SK-N-SH treated with all-trans-retinoic acid at 6 μM for 48 hours (cell line): ENCODE results near the gene MAP2K6.

ENCODE experiments used
- ATAC-seq: fragments of 200-7000 bp; cut with Tn5 transposase; 3 replicates; pipeline ENCODE4 v1.9.1; 2020; ENCODE audit warnings: mild to moderate bottlenecking, moderate library complexity
- ARNTL ChIP-seq: fragments of 450-650 bp; formaldehyde crosslinking; IDR thresholded peaks from 2 replicates; pipeline ENCODE4 v1.5.0; 2020; ENCODE audit warnings: low read depth, mild to moderate bottlenecking, moderate library complexity, borderline replicate concordance
- BACH2 ChIP-seq: fragments of 250-450 bp; sonication (Bioruptor Pico); IDR thresholded peaks from 2 replicates; pipeline ENCODE4 v1.9.0; 2021; ENCODE audit warnings: mild to moderate bottlenecking, borderline replicate concordance
- CSDC2 ChIP-seq: fragments of 250-450 bp; sonication (Bioruptor Pico); IDR thresholded peaks from 2 replicates; pipeline ENCODE4 v1.5.0; 2020; ENCODE audit warnings: mild to moderate bottlenecking, moderate library complexity
- ESRRG ChIP-seq: fragments of 250-450 bp; sonication (Bioruptor Pico); IDR thresholded peaks from 2 replicates; pipeline ENCODE4 v1.6.1; 2021; ENCODE audit warnings: mild to moderate bottlenecking
- GLIS3 ChIP-seq: fragments of 250-450 bp; sonication (Bioruptor Pico); IDR thresholded peaks from 2 replicates; pipeline ENCODE4 v1.5.0; 2020; ENCODE audit warnings: mild to moderate bottlenecking, moderate library complexity
- OSR1 ChIP-seq: fragments of 250-450 bp; sonication (Bioruptor Pico); IDR thresholded peaks from 2 replicates; pipeline ENCODE4 v1.8.0; 2022; ENCODE audit warnings: moderate library complexity, mild to moderate bottlenecking, inconsistent platforms
- POU6F1 ChIP-seq: fragments of 250-450 bp; sonication (Bioruptor Pico); IDR thresholded peaks from 2 replicates; pipeline ENCODE4 v1.8.0; 2021; ENCODE audit warnings: low read depth, mild to moderate bottlenecking, moderate library complexity, borderline replicate concordance
- PPARA ChIP-seq: fragments of 250-450 bp; sonication (Bioruptor Pico); IDR thresholded peaks from 2 replicates; pipeline ENCODE4 v1.5.0; 2020; ENCODE audit warnings: mild to moderate bottlenecking, borderline replicate concordance
- RARB ChIP-seq: fragments of 250-450 bp; sonication (Bioruptor Pico); IDR thresholded peaks from 2 replicates; pipeline ENCODE4 v1.8.0; 2021; ENCODE audit warnings: mild to moderate bottlenecking, moderate library complexity
- SNAI2 ChIP-seq: fragments of 250-450 bp; sonication (Bioruptor Pico); IDR thresholded peaks from 2 replicates; pipeline ENCODE4 v1.5.0; 2020; ENCODE audit warnings: mild to moderate bottlenecking, moderate library complexity
- TCF4 ChIP-seq: fragments of 250-450 bp; sonication (Bioruptor Pico); IDR thresholded peaks from 2 replicates; pipeline ENCODE4 v1.8.0; 2021; ENCODE audit warnings: mild to moderate bottlenecking, moderate library complexity, borderline replicate concordance
- TOX ChIP-seq: fragments of 250-450 bp; sonication (Bioruptor Pico); IDR thresholded peaks from 2 replicates; pipeline ENCODE4 v1.8.0; 2021; ENCODE audit warnings: mild to moderate bottlenecking, moderate library complexity, borderline replicate concordance
- TSHZ2 ChIP-seq: fragments of 250-450 bp; sonication (Bioruptor Pico); IDR thresholded peaks from 2 replicates; pipeline ENCODE4 v1.5.0; 2020; ENCODE audit warnings: mild to moderate bottlenecking, moderate library complexity
- ZC3H10 ChIP-seq: fragments of 250-450 bp; sonication (Bioruptor Pico); IDR thresholded peaks from 2 replicates; pipeline ENCODE4 v1.5.1; 2021; ENCODE audit warnings: mild to moderate bottlenecking, moderate library complexity
- ZFP3 ChIP-seq: fragments of 250-450 bp; sonication (Bioruptor Pico); IDR thresholded peaks from 2 replicates; pipeline ENCODE4 v1.5.0; 2020; ENCODE audit warnings: mild to moderate bottlenecking, moderate library complexity
- ZFP30 ChIP-seq: fragments of 450-650 bp; formaldehyde crosslinking; IDR thresholded peaks from 2 replicates; pipeline ENCODE4 v1.5.0; 2022; ENCODE audit warnings: mild to moderate bottlenecking, moderate library complexity
- ZNF565 ChIP-seq: fragments of 450-650 bp; formaldehyde crosslinking; conservative IDR thresholded peaks from 2 replicates; pipeline ENCODE4 v1.5.0; 2020; ENCODE audit warnings: low read depth, mild to moderate bottlenecking, moderate library complexity
- ZNF70 ChIP-seq: fragments of 450-650 bp; formaldehyde crosslinking; IDR thresholded peaks from 2 replicates; pipeline ENCODE4 v1.5.0; 2020; ENCODE audit warnings: mild to moderate bottlenecking, moderate library complexity
- ZNF8 ChIP-seq: fragments of 450-650 bp; formaldehyde crosslinking; IDR thresholded peaks from 2 replicates; pipeline ENCODE4 v1.5.0; 2020; ENCODE audit warnings: mild to moderate bottlenecking, moderate library complexity
- TF ChIP-seq, protein P1 (sequence below): fragments of 250-450 bp; sonication (Bioruptor Pico); IDR thresholded peaks from 2 replicates; pipeline ENCODE4 v1.8.0; 2020; ENCODE audit warnings: mild to moderate bottlenecking, moderate library complexity, borderline replicate concordance

Gene MAP2K6

DNA sequence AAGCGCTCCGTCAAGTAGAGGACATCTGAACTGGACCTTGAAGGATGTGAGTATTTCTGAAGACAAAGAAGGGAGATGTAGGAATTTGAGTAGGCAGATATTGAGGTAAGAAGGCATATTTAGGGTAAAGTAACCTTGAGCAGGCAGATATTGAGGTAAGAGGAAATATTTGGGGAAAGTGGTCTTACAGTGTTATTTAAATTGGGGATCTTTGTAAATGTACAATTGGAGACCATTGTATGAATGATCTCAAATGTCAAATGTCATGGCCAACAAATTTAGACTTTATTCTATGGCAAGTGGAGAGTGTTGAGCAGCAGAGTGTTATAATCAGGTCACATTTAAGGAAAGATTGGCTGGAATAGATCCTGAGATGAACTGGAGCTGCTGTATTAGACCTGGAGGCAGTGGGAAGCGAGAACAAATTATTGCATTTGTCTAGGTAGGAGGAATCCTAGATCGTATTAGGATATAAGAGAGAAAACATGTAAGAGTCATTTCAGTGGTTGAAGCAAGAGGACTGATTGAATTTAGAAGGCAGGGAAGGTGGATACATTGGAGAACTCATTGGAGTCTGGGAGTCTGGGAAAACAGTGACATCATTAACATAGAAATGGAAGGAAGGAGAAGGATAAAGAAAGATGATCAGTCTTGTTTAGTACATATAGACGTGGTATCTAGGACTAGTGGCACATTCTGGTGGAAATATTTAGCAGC lies 165.6 kb downstream of the MAP2K6 start (continued):
- TF ChIP-seq TSHZ2 (CRISPR knock-in tag) (no peak), POU6F1 (no peak), OSR1 (CRISPR knock-in tag) (no peak)

DNA sequence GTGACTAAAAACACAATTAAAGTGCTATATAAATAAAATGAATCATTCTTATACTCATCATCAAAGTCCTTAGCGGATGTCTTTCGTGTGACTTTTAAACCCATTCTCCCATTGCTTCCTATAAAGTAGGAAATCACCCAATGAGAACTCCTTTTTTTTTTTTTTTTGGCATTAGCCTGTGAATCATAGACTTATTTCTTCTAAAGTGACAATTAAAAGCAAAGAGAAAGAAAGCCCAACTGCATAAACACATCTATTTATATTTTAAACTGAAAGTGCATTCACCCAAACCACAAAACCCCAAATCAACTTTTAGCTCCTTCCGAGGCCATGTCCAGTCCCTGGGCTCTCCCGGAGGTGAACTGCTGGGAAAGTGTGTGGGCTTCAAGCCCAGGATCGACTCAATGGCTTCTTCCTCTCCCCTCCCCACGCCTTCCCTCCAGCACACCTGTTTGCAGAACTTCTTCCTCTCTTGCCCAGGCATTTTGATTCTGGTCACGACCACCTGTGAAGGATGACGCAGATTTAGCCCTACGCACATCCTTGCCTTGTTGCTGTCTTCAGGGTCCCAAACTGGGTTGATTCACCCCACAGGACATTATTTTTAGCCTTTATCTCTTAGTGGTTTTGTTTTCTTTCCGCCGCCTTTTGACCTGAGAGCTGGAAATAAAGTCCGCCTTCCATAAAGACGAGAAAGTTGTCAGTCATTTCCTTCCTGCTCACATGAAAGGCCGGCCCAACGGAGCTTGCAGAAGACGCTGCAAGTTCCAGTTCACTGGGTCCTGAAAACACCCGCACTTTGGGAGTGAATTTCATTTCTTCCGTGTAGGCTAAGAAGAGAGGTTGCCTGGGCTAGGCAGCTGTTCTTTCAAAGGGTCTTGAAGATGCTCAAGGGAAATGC lies 166.8 kb downstream of the MAP2K6 start:
- no peak for ATAC-seq
- TF ChIP-seq ZNF565 (no peak), ESRRG (CRISPR knock-in tag) (no peak), POU6F1 (no peak), TCF4 (CRISPR knock-in tag) (no peak), ZC3H10 (no peak), ZFP30 (no peak), SNAI2 (no peak), ARNTL (CRISPR knock-in tag) (no peak), OSR1 (CRISPR knock-in tag) (no peak), GLIS3 (no peak), TSHZ2 (CRISPR knock-in tag) (no peak), BACH2 (CRISPR knock-in tag) (no peak), TOX (no peak), CSDC2 (no peak), RARB (CRISPR knock-in tag) (no peak), PPARA (CRISPR knock-in tag) (no peak), ZNF70 (CRISPR knock-in tag) (no peak), ZNF8 (CRISPR knock-in tag) (no peak), ZFP3 (no peak)
- TF ChIP-seq, protein P1, sequence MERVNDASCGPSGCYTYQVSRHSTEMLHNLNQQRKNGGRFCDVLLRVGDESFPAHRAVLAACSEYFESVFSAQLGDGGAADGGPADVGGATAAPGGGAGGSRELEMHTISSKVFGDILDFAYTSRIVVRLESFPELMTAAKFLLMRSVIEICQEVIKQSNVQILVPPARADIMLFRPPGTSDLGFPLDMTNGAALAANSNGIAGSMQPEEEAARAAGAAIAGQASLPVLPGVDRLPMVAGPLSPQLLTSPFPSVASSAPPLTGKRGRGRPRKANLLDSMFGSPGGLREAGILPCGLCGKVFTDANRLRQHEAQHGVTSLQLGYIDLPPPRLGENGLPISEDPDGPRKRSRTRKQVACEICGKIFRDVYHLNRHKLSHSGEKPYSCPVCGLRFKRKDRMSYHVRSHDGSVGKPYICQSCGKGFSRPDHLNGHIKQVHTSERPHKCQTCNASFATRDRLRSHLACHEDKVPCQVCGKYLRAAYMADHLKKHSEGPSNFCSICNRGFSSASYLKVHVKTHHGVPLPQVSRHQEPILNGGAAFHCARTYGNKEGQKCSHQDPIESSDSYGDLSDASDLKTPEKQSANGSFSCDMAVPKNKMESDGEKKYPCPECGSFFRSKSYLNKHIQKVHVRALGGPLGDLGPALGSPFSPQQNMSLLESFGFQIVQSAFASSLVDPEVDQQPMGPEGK (CRISPR knock-in tag), result no peak
